HepG2 (cell line): ENCODE results near the gene C9. TPM values are rescaled to one million over a fixed set of nuclear protein-coding genes. Genes with fewer than 3 reads are reported as not detected.

Experiments
- HOXD1 ChIP-seq: sonication (generic); formaldehyde crosslinking; IDR thresholded peaks from 2 replicates; pipeline ENCODE4 v1.5.0; 2020; ENCODE audit warnings: missing genetic modification reagents
- MAFF ChIP-seq: IDR thresholded peaks from 2 replicates; pipeline ENCODE4 v1.6.1; 2011; ENCODE audit warnings: low read depth, low read length, improper control_type of control experiment
- MIXL1 ChIP-seq: IDR thresholded peaks from 2 replicates; pipeline ENCODE4 v1.6.1; 2016
- STAT5B ChIP-seq: sonication (generic); formaldehyde crosslinking; IDR thresholded peaks from 2 replicates; pipeline ENCODE4 v1.4.0; 2020; ENCODE audit warnings: missing genetic modification reagents
- TCF7 ChIP-seq: sonication (generic); IDR thresholded peaks from 2 replicates; pipeline ENCODE4 v1.6.1; 2016; ENCODE audit warnings: antibody characterized with exemption, low read depth
- ZNF558 ChIP-seq: sonication (generic); formaldehyde crosslinking; IDR thresholded peaks from 2 replicates; pipeline ENCODE4 v1.9.0; 2022; ENCODE audit warnings: mild to moderate bottlenecking, missing genetic modification reagents, borderline replicate concordance
- polyA plus RNA-seq, 8 experiments: library from polyadenylated mRNA; depleted of rRNA in 3 of 8; stranded (reverse) in 7 of 8; unstranded in 1 of 8; fragments of >200 nt; fragmentation: Illumina TruSeq in 4 of 8; extraction: Trizol in 4 of 8; gene quantifications; 2 replicates each; pipeline versions ENCODE4 v1.2.1 to v1.2.3, GENCODE V29; 2011 to 2016; ENCODE audit warnings: low read depth in 4 of 8, missing spikeins in 1 of 8, mixed read lengths in 1 of 8; ENCODE audit not compliant: insufficient read depth in 1 of 8
- total RNA-seq, 5 experiments: library from RNA; depleted of rRNA; stranded (reverse); fragments of >200 nt; fragmentation: Illumina TruSeq; extraction: Trizol; gene quantifications; 2 replicates each; pipeline ENCODE4 v1.2.3, GENCODE V29; 2016; ENCODE audit warnings: low read depth in 1 of 5
- TF ChIP-seq, protein P1 (sequence below): sonication (generic); formaldehyde crosslinking; IDR thresholded peaks from 2 replicates; pipeline ENCODE4 v1.5.0; 2020; ENCODE audit warnings: mild to moderate bottlenecking, missing genetic modification reagents, borderline replicate concordance
- TF ChIP-seq, protein P2 (sequence below): sonication (generic); formaldehyde crosslinking; IDR thresholded peaks from 2 replicates; pipeline ENCODE4 v1.4.0; 2020; ENCODE audit warnings: missing genetic modification reagents
- TF ChIP-seq, protein P3 (sequence below): sonication (generic); formaldehyde crosslinking; IDR thresholded peaks from 2 replicates; pipeline ENCODE4 v1.5.1; 2020; ENCODE audit warnings: mild to moderate bottlenecking, moderate library complexity, missing genetic modification reagents
- TF ChIP-seq, protein P4 (sequence below): sonication (generic); formaldehyde crosslinking; IDR thresholded peaks from 2 replicates; pipeline ENCODE4 v1.4.0; 2020; ENCODE audit warnings: missing genetic modification reagents
- TF ChIP-seq, protein P5 (sequence below): sonication (generic); formaldehyde crosslinking; IDR thresholded peaks from 2 replicates; pipeline ENCODE4 v1.4.0; 2020; ENCODE audit warnings: low read depth, mild to moderate bottlenecking, missing genetic modification reagents
- TF ChIP-seq, protein P6 (sequence below): sonication (generic); formaldehyde crosslinking; IDR thresholded peaks from 2 replicates; pipeline ENCODE4 v1.8.1; 2023; ENCODE audit warnings: mild to moderate bottlenecking, moderate library complexity, missing genetic modification reagents

C9 gene
- total and polyA plus RNA-seq, 2 of the 13 experiments (the other 11 are each of a cell fraction or from before 2014, with no cell fraction given) = not detected

DNA sequence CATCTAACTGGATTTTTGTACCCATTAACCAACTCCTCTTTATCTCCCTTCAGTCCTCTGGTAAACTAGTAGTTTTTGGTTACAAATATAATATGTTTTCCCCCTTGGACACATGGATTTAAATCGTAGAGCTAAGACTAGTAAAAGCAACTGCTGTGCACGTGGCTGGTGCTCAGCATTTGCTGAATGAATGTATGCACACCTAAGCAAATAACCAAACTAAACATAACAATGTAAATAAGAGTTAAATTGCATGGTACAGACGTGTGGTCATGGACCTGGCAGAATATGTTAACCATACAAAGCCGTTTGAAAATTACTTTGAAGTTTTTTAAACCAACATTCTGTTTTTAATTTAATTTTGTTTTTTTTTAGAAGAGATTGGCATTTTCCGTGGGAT, 79.7 kb downstream of the C9 start (continued):
- TF ChIP-seq, protein P1, sequence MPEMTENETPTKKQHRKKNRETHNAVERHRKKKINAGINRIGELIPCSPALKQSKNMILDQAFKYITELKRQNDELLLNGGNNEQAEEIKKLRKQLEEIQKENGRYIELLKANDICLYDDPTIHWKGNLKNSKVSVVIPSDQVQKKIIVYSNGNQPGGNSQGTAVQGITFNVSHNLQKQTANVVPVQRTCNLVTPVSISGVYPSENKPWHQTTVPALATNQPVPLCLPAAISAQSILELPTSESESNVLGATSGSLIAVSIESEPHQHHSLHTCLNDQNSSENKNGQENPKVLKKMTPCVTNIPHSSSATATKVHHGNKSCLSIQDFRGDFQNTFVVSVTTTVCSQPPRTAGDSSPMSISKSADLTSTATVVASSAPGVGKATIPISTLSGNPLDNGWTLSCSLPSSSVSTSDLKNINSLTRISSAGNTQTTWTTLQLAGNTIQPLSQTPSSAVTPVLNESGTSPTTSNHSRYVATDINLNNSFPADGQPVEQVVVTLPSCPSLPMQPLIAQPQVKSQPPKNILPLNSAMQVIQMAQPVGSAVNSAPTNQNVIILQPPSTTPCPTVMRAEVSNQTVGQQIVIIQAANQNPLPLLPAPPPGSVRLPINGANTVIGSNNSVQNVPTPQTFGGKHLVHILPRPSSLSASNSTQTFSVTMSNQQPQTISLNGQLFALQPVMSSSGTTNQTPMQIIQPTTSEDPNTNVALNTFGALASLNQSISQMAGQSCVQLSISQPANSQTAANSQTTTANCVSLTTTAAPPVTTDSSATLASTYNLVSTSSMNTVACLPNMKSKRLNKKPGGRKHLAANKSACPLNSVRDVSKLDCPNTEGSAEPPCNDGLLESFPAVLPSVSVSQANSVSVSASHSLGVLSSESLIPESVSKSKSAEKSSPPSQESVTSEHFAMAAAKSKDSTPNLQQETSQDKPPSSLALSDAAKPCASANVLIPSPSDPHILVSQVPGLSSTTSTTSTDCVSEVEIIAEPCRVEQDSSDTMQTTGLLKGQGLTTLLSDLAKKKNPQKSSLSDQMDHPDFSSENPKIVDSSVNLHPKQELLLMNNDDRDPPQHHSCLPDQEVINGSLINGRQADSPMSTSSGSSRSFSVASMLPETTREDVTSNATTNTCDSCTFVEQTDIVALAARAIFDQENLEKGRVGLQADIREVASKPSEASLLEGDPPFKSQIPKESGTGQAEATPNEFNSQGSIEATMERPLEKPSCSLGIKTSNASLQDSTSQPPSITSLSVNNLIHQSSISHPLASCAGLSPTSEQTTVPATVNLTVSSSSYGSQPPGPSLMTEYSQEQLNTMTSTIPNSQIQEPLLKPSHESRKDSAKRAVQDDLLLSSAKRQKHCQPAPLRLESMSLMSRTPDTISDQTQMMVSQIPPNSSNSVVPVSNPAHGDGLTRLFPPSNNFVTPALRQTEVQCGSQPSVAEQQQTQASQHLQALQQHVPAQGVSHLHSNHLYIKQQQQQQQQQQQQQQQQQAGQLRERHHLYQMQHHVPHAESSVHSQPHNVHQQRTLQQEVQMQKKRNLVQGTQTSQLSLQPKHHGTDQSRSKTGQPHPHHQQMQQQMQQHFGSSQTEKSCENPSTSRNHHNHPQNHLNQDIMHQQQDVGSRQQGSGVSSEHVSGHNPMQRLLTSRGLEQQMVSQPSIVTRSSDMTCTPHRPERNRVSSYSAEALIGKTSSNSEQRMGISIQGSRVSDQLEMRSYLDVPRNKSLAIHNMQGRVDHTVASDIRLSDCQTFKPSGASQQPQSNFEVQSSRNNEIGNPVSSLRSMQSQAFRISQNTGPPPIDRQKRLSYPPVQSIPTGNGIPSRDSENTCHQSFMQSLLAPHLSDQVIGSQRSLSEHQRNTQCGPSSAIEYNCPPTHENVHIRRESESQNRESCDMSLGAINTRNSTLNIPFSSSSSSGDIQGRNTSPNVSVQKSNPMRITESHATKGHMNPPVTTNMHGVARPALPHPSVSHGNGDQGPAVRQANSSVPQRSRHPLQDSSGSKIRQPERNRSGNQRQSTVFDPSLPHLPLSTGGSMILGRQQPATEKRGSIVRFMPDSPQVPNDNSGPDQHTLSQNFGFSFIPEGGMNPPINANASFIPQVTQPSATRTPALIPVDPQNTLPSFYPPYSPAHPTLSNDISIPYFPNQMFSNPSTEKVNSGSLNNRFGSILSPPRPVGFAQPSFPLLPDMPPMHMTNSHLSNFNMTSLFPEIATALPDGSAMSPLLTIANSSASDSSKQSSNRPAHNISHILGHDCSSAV (CRISPR knock-in tag) = no peak
- 0 out of 2 replicates have a peak, but pooled peaks have one; percentile 24 for TF ChIP-seq TCF7
- 0 out of 2 replicates have a peak, but pooled peaks have one; percentile 24 for TF ChIP-seq MIXL1 (CRISPR knock-in tag)
- TF ChIP-seq, protein P2, sequence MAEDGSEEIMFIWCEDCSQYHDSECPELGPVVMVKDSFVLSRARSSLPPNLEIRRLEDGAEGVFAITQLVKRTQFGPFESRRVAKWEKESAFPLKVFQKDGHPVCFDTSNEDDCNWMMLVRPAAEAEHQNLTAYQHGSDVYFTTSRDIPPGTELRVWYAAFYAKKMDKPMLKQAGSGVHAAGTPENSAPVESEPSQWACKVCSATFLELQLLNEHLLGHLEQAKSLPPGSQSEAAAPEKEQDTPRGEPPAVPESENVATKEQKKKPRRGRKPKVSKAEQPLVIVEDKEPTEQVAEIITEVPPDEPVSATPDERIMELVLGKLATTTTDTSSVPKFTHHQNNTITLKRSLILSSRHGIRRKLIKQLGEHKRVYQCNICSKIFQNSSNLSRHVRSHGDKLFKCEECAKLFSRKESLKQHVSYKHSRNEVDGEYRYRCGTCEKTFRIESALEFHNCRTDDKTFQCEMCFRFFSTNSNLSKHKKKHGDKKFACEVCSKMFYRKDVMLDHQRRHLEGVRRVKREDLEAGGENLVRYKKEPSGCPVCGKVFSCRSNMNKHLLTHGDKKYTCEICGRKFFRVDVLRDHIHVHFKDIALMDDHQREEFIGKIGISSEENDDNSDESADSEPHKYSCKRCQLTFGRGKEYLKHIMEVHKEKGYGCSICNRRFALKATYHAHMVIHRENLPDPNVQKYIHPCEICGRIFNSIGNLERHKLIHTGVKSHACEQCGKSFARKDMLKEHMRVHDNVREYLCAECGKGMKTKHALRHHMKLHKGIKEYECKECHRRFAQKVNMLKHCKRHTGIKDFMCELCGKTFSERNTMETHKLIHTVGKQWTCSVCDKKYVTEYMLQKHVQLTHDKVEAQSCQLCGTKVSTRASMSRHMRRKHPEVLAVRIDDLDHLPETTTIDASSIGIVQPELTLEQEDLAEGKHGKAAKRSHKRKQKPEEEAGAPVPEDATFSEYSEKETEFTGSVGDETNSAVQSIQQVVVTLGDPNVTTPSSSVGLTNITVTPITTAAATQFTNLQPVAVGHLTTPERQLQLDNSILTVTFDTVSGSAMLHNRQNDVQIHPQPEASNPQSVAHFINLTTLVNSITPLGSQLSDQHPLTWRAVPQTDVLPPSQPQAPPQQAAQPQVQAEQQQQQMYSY (CRISPR knock-in tag) = no peak
- TF ChIP-seq, protein P3, sequence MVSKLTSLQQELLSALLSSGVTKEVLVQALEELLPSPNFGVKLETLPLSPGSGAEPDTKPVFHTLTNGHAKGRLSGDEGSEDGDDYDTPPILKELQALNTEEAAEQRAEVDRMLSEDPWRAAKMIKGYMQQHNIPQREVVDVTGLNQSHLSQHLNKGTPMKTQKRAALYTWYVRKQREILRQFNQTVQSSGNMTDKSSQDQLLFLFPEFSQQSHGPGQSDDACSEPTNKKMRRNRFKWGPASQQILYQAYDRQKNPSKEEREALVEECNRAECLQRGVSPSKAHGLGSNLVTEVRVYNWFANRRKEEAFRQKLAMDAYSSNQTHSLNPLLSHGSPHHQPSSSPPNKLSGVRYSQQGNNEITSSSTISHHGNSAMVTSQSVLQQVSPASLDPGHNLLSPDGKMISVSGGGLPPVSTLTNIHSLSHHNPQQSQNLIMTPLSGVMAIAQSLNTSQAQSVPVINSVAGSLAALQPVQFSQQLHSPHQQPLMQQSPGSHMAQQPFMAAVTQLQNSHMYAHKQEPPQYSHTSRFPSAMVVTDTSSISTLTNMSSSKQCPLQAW = no peak
- TF ChIP-seq, protein P4, sequence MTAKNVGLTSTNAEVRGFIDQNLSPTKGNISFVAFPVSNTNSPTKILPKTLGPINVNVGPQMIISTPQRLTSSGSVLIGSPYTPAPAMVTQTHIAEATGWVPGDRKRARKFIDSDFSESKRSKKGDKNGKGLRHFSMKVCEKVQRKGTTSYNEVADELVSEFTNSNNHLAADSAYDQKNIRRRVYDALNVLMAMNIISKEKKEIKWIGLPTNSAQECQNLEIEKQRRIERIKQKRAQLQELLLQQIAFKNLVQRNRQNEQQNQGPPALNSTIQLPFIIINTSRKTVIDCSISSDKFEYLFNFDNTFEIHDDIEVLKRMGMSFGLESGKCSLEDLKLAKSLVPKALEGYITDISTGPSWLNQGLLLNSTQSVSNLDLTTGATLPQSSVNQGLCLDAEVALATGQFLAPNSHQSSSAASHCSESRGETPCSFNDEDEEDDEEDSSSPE (CRISPR knock-in tag) = no peak
- no peak for TF ChIP-seq STAT5B
- no peak for TF ChIP-seq HOXD1 (CRISPR knock-in tag)
- peak; percentile 64 for TF ChIP-seq MAFF
- TF ChIP-seq ZNF558 = no peak
- TF ChIP-seq, protein P5, sequence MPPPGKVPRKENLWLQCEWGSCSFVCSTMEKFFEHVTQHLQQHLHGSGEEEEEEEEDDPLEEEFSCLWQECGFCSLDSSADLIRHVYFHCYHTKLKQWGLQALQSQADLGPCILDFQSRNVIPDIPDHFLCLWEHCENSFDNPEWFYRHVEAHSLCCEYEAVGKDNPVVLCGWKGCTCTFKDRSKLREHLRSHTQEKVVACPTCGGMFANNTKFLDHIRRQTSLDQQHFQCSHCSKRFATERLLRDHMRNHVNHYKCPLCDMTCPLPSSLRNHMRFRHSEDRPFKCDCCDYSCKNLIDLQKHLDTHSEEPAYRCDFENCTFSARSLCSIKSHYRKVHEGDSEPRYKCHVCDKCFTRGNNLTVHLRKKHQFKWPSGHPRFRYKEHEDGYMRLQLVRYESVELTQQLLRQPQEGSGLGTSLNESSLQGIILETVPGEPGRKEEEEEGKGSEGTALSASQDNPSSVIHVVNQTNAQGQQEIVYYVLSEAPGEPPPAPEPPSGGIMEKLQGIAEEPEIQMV = no peak
- TF ChIP-seq, protein P6, sequence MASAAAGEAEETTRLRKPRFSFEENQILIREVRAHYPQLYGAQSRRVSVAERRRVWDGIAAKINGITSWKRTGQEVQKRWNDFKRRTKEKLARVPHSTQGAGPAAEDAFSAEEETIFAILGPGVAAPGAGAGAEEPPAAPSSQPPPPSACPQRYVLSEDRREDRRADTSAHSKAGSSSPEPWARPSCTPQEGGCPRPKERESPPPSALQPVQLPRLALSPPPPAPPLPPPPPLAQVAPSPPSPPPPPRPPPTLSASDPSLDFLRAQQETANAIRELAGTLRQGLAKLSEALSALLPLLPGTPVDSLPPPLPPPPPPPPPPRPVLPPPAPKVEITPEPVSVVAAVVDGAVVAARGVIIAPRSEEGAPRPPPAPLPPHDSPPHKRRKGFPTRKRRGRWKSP (CRISPR knock-in tag) = no peak
